Sigmoid colon (tissue), 4 donors: ENCODE results near the gene TP53TG3D.
"Not testable (repeated sequence)": the region's sequence is repeated elsewhere in the genome, so short reads cannot be mapped to it uniquely, and the experiment has no call there.

Experiments used
- CTCF ChIP-seq, 4 experiments: fragments of 450-650 bp in 3 of 4; fragments of 200-600 bp in 1 of 4; IDR thresholded peaks; one replicate each; pipeline ENCODE4 v1.5.1; 2016 to 2019; ENCODE audit warnings: antibody characterized with exemption in 4 of 4, mild to moderate bottlenecking in 3 of 4, moderate library complexity in 2 of 4
- EP300 ChIP-seq, 4 donors: sonication (generic); formaldehyde crosslinking; IDR thresholded peaks; one replicate each; pipeline ENCODE4 v1.6.1; 2017; ENCODE audit warnings: antibody characterized with exemption in 4 of 4
- POLR2A ChIP-seq, 2 donors: fragments of 450-650 bp; IDR thresholded peaks; one replicate each; pipeline ENCODE4 v1.6.1; 2016; ENCODE audit warnings: antibody characterized with exemption in 2 of 2, mild to moderate bottlenecking in 2 of 2, moderate library complexity in 2 of 2
- POLR2AphosphoS5 ChIP-seq, 4 donors: sonication (generic); formaldehyde crosslinking; IDR thresholded peaks; one replicate each; pipeline ENCODE4 v1.6.1; 2017; ENCODE audit warnings: antibody characterized with exemption in 4 of 4

- TF ChIP-seq CTCF, POLR2AphosphoS5, POLR2A, EP300 (IDR thresholded peaks at IDR 0.05): not testable (repeated sequence)
These were observed 29.9 kb downstream of the TP53TG3D start for GRCh38 chr16:32283024-32283423.
